Middle frontal gyrus (tissue), 1 donor: Measurements from ENCODE around the gene SAMD7.

Source experiments
- DNase-seq: peaks from one replicate; pipeline ENCODE4 v3.0.0-alpha.2; 2015; ENCODE audit warnings: low spot score; ENCODE audit errors: extremely low spot score

The SAMD7 gene, protein sequence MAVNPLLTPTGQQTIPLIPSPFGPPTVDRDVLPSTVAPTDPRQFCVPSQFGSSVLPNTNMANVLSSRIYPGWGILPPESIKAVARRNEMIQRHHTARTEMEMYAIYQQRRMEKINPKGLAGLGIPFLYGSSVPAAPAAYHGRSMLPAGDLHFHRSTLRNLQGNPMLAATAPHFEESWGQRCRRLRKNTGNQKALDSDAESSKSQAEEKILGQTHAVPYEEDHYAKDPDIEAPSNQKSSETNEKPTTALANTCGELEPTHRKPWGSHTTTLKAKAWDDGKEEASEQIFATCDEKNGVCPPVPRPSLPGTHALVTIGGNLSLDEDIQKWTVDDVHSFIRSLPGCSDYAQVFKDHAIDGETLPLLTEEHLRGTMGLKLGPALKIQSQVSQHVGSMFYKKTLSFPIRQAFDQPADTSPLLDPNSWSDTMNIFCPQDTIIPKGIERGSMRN

DNA sequence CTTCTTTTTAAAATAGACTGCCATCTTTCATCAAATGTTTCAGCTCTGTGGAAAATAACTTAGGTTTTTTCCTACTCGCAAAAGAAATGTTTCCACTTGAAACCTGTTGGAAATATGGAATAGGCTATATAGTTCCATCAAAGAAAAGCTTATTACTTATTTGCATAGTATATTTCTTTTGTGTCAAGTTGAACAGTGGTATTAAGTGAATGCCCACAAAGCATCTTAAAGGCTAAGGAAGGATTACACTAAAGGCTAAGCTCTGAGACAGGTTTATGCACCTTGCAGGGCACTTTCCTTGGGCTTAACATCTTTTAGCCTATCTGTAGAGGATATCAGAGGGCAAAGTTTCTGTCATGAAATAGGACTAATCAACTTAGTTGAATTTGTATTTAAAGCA is at the start of gene SAMD7:
Gene SAMD7 (plus strand): TSS at position 301 of the 400 bp plus-strand sequence. CDS start 7,927 bp downstream, outside the sequence.
- DNase-seq, result no peak

DNA sequence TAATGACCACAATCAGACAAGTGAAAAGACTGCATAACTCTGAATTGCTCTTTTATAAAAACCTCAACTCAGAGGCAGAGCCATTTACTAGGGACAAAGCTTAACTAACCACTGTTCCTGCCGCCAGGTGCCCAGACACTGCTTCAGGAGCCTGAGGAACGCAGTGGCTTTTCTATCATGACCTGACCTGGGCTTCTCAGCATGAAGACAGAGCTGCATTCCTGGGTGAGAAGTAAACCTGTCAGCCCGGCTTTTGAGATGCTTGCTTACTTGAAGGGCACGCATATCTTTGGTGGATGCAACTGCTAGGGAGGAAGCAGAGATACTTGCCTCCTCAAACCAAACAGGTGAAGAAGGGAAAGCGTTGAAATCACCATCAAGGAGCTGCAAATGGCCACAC is 49.5 kb upstream of the SAMD7 start:
- DNase-seq, result no peak

DNA sequence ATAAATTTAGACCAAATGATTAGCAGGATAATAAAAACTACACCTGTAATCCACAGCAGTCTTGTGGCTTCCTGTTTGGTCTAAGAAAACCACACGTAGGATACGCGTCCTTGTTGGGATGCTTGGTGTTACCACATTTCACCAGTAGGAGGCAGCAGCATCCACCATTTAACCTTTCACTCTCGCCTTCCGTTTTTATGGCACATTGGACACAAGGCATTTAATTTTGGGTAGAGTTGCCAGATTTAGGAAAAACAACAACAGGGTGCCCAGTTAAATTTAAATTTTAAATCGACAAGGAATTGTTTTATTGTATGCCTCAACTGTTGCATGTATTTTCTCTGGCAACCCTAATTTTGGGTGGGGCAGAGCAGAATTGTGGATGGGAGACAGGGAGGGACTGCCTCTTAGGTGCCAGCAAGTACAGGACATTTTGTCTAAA is 47.9 kb upstream of the SAMD7 start:
- DNase-seq, result peak; percentile 57

DNA sequence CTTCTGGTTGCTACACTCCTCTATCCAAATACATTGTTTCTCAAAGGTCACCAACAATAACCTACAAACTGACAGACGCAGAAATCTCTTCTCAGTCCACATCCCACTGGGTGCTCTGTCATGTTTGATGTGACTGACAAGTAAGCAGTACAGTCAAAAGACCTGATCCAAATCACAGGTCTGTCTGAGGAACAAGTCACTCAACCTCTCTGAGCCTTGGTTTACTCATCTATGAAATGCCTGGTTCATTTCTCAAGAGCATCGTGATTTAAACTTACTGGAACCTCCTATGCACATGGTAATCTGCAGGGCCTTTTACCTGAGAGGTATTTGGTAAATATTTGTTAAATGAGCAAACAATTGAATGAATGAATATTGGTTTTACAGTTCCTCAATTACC is 47.1 kb upstream of the SAMD7 start:
- DNase-seq, result no peak

DNA sequence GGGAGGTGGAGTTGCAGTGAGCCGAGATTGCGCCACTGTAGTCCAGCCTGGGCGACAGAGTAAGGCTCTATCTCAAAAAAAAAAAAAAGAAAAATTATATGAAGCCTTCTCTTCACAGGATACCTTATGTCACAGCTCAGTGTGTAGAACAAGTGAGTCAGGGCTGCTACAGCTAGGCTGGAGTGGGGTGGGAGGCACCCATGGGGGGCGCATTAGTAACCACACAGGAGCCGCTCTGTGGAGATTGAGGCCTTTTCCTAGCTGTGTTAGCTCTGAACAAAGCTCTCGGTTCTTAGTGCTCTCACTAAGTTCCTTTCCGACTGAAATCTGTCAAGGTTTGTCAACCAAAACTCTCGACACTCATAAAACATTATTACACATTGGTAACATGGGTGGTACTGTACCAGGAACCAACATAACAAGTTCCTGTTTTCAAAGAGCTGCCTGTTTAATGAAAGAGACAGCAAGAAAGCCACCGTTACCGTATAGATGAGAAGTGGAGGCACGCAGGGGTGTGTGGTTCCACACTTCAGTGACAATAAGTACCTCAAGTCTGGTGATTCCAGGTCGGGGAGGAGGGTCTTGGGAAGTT is 46.1 kb upstream of the SAMD7 start:
- no peak for DNase-seq

DNA sequence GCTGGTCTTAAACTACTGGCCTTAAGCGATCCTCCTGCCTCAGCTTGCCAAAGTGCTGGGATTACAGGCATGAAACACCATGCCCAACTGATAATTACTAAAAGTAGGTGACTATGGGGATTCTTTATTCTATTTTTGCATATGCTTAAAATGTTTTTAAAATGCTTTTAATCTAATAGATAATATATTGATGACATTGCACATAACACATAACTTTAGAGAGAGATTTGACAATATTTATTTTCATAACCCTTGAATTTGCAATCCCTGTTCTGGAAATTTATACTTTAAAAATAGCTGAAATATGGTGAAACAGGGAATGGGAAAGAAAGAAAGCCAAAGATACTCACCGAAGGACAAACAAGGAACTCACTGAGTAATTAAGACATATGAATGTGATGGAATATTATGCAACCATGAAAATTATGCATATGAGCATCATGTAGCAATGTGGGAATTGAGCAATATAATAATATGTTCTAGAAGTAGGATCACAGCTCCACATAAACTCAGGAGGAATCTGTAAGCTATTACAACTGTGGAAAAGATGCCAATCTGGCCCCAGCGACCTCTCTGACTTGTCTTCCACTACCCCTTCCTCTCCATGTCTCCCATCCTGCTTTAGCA is 43.7 kb upstream of the SAMD7 start:
- no peak for DNase-seq

DNA sequence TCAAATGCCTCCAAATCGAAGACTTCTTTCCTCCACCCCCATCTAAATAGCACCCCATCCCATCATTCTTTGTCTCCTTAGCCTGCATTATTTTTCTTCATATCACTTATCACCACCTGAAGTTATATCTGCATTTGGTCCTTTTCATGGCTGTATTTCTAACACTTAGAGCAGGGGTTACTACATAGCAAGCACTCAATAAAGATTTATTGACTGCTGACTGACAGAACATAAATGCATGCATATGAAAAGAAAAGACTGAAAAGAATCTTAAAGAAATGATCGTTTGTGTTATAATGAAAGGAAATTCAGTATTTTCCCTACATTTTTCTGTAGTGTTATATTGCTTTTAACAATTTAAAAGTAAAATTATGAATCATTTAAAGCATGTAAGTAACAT is 43.0 kb upstream of the SAMD7 start:
- DNase-seq, result no peak

DNA sequence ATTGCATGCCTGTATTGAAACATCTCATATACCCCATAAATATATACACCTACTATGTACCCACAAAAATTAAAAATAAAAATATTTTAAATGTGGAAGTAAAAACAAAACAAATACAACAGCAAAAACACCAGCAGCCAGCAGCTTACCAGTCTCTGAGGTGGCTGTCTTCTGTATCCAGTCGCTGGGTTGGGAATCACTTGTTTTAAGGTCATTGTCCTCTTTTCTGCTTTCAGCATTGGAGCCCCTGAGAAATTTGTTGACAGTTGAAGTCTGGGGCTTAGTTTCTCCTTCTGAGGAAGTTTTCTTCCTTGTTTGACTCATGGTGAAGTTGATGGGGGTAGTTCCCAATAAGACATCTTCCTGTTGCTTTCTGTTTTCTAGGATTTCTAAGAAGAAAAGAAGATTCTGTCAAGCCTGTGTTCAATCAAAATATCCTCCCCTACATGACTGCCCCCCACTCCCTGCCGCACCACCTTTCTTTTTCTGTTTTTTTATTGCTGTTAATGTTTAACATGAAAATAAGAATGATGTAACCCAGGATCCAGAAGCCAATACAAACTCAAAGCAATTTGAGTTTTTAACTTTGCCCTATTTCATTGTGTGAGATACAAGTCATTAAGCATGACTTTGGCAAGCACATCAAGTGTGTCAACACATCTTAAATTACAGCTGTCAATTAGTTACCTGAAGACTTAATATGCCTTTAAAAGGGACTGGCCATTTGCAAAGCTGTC is 41.7 kb upstream of the SAMD7 start, which contains the start of gene LRRC31:
Gene LRRC31 (minus strand): TSS at position 452 of the 737 bp plus-strand sequence. CDS start 128 bp downstream, at position 324.
- no peak for DNase-seq

DNA sequence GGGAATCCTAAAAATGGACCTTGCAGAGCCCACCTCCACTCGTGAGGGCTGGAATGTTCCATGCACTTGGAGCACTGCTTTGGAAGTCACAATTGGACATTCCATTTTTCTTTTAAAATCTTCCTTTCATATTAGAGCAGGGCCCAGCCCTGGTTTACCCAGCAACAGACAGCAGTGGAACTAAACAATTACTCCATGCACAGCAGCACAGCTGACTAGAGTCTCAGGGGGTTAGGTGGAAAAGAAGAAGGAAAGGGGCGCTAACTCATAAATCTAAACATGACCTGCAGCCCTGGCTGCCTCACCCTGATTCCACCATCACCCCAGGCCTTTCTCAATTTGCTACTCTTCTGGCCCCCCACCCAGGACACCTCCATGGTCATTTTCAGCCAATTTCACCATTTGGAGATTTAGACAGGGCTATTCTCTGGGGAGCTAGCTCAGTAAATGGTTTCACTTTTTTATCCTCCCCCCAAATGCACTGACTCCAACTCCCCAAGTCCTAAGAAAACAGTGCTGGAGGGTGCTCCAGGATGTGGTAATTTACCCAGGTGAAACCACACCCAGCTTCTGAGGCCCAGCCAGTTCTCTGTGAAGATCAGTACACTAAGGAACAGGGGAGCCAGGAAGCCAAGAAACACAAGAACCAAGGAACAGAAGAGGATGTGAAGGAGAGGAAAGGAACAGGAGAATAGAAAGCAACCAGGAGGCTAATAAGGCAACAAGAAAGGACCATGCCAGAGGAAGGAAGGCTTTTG is 40.1 kb upstream of the SAMD7 start:
- no peak for DNase-seq

DNA sequence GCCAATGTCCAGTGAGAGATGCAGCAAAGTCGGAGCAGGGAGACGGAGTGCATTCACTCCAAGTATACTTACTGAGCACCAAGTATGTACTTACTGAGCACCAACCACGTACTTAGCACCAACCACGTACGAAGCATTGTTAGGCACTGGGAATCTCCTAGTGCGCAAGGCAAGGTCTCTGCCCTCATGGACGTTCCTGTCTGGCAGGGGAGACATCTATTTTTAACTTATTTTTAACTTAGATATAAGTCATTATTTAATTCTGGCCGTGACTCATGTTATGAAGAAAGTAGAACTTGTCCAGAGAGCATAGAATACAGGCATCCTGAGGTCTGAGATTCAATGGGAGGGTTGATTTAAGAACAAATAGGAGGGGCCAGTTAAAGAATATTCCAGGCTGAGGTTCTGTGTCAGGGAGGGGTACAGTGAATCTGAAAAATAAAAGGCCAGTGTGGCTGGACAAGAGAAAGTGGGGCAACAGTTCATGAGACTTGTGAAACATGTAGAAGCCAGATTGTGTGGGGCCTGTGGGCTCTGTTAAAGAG is 32.3 kb upstream of the SAMD7 start:
- no peak for DNase-seq

DNA sequence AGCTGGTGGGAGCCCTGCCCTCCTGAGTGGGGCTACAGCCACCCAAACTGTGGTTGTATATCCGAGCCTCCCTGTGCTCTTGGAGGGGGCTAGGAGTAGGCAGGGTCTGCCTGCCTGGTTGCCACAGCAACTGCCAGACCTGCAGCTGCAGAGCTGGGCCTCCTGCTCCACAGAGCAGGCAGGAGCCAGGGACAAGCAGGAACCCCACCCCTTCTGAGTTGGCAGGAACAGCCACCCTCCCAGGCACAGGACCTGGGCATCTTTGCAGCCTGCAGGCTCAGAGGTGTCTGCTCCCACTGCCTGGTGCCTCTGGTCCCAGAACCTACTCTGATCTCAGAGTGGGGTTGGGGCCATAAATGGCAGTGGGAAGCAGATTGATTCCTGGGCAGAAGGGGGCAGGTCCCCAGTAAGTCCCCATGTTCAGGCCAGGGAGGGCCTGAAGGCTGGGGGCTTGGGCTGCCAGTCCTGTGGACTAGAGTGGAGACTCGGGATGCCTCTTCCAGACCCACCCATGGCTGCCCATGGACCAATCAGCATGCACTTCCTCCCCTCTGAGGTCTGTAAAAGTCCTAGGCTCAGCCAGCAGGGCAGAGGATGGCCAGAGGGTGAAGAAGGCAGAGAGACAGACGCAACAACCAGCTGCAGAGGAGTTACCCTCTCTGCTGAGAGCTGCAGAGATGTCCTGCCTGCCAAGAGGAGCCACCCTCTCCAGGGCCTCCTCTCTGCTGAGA is 31.4 kb upstream of the SAMD7 start:
- no peak for DNase-seq

DNA sequence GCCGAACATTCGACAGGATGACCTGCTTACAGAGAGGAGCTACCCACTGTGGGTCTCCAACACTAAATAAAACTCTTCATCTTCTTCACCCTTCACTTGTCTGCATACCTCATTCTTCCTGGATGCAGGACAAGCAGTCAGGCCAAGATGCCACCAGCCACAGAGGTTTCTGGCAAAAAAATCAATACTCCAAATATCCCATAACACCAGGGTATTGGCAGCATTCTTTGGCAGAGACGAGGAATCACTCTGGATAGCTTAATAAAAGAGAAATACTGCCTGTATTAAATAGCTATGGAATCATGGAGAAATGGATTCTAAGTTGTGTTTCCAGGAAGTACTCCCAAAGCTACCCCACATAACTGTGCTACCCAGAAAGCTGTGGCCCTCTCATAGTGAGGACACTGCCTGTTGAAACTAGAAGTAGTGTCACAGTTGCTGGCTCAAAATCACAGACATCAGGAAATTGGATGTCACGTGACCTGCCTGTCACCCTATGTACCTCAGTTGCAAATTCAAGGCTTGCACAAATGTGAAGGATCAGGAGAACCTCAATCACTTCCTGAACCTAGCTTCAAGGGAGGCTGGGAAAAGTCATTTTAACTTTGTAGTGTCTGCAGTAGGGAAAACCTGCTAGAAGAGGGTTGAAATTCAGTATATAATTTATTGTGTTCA is 30.7 kb upstream of the SAMD7 start:
- DNase-seq, result no peak

DNA sequence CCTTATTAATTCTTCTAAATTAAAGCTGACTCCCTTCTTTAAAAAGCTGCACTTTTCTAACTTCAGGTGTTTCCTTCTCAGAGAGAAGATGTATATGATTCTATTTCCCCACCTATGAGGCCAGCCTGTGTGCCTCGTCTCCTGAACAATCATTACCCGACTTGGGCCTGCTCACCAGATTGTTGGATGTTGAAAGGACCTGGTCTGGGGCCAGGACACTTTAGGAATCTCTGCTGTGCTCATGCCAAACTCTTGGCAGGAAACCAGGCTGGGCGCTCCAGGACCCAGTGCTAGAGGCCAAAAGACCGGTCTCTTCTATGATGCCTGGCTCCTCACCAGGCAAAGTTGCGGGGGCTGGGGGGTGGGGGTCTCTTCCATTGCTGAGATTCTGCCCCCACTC is 24.7 kb upstream of the SAMD7 start:
- no peak for DNase-seq

DNA sequence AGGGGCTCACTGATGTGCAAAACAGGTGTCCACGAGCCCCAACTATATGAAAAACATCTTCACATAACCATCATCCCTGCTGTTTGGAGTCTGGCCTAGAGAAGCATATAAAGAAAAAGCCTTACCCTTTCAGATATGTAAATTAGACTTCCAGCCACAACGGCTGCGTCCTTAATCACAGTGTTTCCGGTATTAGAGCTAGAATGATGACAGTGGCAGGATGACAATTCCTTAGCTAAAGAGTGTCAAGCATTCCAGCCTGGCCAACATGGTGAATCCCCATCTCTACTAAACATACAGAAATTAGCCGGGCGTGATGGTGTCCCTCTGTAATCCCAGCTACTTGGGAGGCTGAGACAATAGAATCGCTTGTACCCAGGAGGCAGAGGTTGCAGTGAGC is 19.5 kb upstream of the SAMD7 start:
- no peak for DNase-seq

DNA sequence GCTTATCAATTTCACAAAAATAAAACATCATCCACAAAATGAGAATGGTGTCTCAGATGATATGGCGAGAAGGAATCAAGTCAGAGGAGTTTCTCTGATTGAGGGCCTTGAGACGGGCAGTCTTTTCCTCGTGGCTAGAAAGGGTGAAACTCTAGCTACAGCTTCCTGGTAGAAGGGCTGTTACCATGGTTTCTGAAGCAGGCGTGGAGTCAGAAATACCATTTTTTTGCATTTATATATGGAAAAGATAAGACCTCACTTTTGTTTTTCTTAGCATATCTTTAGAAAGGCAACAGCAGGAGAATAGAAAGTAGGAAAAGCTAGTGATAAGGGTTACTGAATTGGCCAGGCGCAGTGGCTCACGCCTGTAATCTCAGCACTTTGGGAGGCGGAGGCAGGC is 17.3 kb upstream of the SAMD7 start:
- DNase-seq, result no peak

DNA sequence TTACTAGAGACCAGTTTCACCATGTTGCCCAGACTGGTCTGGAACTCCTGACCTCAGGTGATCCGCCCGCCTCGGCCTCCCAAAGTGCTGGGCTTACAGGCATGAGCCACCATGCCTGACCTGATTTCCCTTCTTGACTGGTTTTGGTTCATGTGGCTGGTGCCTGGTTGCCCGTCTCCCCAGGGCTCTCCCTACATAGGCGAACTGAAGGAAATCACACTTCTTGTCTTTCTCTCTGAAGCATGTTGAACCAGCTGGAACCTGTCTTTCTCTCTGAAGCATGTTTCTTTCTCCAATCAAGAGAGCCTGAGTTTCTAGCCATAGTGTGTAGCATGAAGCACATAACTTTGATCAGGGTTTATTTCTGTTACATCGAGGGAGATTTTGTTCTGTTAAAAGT is 16.3 kb upstream of the SAMD7 start:
- no peak for DNase-seq

DNA sequence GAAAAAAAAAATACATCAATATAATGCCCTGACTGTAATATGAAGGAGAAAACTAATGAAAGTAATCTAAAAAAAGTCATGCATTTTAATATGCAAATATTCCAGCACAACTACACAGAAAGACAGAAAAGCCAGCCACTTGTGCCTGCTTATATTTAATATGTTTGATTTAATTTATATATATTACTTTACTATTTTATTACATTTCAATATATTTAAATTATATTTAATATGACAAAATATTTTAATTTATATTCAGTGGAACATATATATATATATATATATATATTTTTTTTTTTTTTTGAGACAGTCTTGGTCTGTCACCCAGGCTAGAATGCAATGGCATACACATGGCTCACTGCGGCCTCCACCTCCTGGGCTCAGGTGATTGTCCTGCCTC is 14.1 kb upstream of the SAMD7 start:
- DNase-seq, result no peak

DNA sequence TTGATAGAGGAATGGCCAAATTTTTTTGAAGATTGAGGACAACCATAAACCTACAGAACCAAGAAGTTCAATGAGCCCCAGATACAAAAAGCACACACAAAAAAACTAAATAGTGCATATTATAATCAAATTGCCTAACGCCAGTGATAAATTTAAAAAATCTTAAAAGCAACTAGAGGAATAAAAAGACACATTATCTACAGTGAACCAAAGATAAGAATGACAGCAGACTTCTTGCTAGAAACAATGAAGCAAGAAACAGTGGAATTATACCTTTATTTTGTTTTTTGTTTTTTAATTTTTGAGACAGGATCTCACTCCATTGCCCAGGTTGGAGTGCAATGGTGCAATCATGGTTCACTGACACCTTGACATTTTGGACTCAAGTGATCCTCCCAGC is 9.9 kb upstream of the SAMD7 start:
- DNase-seq, result no peak

DNA sequence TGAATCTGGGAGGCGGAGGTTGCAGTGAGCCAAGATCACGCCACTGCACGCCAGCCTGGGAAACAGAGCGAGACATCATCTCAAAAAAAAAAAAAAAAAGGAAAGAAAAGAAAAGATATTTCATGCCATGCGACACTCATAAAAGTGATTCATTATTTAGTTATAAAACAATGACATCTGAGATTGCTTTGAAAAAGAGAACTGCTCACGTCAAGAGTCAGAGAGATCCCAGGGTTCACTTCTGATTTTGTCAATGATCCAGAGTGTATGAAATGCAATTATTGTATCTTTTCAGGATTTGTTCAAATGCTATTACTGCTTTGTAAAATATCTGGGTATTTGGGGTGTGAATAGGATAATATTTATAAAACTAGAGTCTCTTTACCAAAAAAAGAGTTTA is 6.0 kb upstream of the SAMD7 start:
- no peak for DNase-seq
